SU-DHL-6 (cell line): ENCODE data around the gene TMEM131L.
"Not testable (repeated sequence)": the region's sequence is repeated elsewhere in the genome, so short reads cannot be mapped to it uniquely, and the experiment has no call there.

ENCODE experiments used
- H2AFZ ChIP-seq: fragments of 200-600 bp; sonication (generic); 2 replicates; pipeline ENCODE4 v1.6.1; 2014; ENCODE audit warnings: low read depth, mild to moderate bottlenecking, moderate library complexity, mixed read lengths, antibody characterized with exemption, low read length; ENCODE audit not compliant: severe bottlenecking
- H3F3A ChIP-seq: fragments of 200-600 bp; shearing (Covaris generic); 2 replicates; pipeline ENCODE4 v1.6.0; 2016; ENCODE audit warnings: antibody characterized with exemption, mild to moderate bottlenecking; ENCODE audit not compliant: insufficient read depth
- H3K27ac ChIP-seq: fragments of 200-600 bp; sonication (generic); 2 replicates; pipeline ENCODE4 v1.5.1; 2016; ENCODE audit warnings: low read depth, mild to moderate bottlenecking, low read length, moderate library complexity, mixed read lengths
- H3K27me3 ChIP-seq: fragments of 200-600 bp; sonication (generic), shearing (Covaris generic); 2 replicates; pipeline ENCODE4 v1.6.0; 2014; ENCODE audit warnings: mild to moderate bottlenecking, low read length
- H3K36me3 ChIP-seq: fragments of 200-600 bp; sonication (generic); 2 replicates; pipeline ENCODE4 v1.6.1; 2014; ENCODE audit warnings: mild to moderate bottlenecking, low read length, mixed read lengths
- H3K4me2 ChIP-seq: fragments of 300-600, 200-600 bp; shearing (Covaris generic), sonication (generic); 2 replicates; pipeline ENCODE4 v1.6.0; 2014; ENCODE audit warnings: low read length, low read depth, mild to moderate bottlenecking; ENCODE audit not compliant: poor library complexity, severe bottlenecking
- H3K4me3 ChIP-seq: fragments of 200-600 bp; sonication (generic); 2 replicates; pipeline ENCODE4 v1.5.1; 2014; ENCODE audit warnings: antibody characterized with exemption, low read length, mild to moderate bottlenecking, mixed read lengths; ENCODE audit not compliant: insufficient read depth, poor library complexity, severe bottlenecking
- H3K79me2 ChIP-seq: fragments of 200-600 bp; sonication (generic); 2 replicates; pipeline ENCODE4 v1.6.1; 2014; ENCODE audit warnings: mild to moderate bottlenecking, low read length, moderate library complexity; ENCODE audit not compliant: insufficient read depth
- H3K9ac ChIP-seq: fragments of 200-600 bp; sonication (generic); 2 replicates; pipeline ENCODE4 v1.7.0; 2014; ENCODE audit warnings: mild to moderate bottlenecking, low read length
- H3K9me2 ChIP-seq: fragments of 200-600 bp; sonication (generic); replicated peaks from 2 replicates; pipeline ENCODE4 v1.6.1; 2014; ENCODE audit warnings: low read length; ENCODE audit not compliant: insufficient read depth
- H3K9me3 ChIP-seq: fragments of 200-600 bp; sonication (generic); 2 replicates; pipeline ENCODE4 v1.6.1; 2014; ENCODE audit warnings: low read length, mixed read lengths; ENCODE audit not compliant: insufficient read depth
- H4K20me1 ChIP-seq: fragments of 200-600 bp; sonication (generic); 2 replicates; pipeline ENCODE4 v1.6.1; 2014; ENCODE audit warnings: low read depth, mild to moderate bottlenecking, antibody characterized with exemption, low read length, moderate library complexity, mixed read lengths
- CTCF ChIP-seq: fragments of 200-600 bp; sonication (generic); IDR thresholded peaks from one replicate; pipeline ENCODE4 v1.5.1; 2017; ENCODE audit warnings: antibody characterized with exemption, mild to moderate bottlenecking, low read length, moderate library complexity; ENCODE audit not compliant: insufficient read depth, poor library complexity, severe bottlenecking
- EZH2phosphoT487 ChIP-seq: fragments of 200-600 bp; sonication (generic), shearing (Covaris generic); conservative IDR thresholded peaks from 2 replicates; pipeline ENCODE4 v1.6.1; 2018; ENCODE audit warnings: mild to moderate bottlenecking, antibody characterized with exemption, low read length, moderate library complexity, mixed read lengths

The TMEM131L gene

DNA sequence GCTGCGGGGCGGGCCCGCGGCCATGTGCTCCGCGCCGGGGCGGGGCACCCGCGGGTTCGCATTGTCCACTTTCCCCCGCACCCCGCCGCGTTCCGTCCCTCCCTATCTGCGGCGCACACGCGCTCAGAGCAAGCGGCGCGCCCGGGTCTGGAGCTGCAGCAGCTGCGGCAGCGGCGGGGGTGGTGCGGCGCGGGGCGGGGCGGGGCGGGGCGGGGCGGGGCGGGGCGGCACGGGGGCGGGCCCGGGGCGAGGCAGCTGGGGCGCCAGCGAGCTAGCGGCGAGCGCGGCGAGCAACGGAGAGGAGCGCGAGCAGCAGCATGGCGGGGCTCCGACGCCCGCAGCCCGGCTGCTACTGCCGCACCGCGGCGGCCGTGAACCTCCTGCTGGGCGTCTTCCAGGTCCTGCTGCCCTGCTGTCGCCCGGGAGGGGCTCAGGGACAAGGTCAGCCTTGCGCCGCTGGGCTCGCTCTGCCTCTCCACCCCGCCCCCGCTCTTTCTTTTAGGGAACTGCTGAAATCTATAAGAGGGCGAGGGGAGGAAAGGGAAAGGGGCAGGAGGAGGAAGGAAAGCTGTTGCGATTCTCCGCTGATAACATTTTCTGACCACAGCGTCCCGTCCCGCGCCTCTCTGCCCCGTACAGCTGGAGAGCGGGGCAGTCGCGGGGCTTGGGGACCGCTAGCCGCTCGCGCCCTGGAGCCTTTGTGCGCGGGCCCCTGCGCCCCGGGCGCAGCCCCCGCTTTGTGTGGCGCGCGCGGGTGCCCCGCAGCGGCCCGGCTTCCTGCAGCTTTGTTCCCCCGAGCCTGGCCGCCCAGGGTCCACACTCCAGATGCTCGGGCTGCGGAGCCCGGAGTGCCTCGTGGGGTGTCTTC is at the start of gene TMEM131L:
TMEM131L (plus strand) TSS at position 280 of the 868 bp plus-strand sequence; CDS start at position 318, 38 bp downstream.
- Histone ChIP-seq H3K27me3 (no peaks in the 10 kb centered on the region), H2AFZ (peak within 1 kb of the TSS; percentile 72), H3K4me2 (peak within 1 kb of the TSS; percentile 88), H3K27ac (peak within 1 kb of the TSS; percentile 95), H3K9me2 (no peaks in the 10 kb centered on the region), H3F3A (peaks cover 59% of the 10 kb centered on the region), H3K9me3 (no peaks in the 10 kb centered on the region), H3K79me2 (peaks cover 48% of the 10 kb centered on the region), H3K9ac (peak within 1 kb of the TSS; percentile 98), H3K4me3 (peak within 1 kb of the TSS; percentile 87), H3K36me3 (peaks cover 25% of the 10 kb centered on the region; the same call in 1 of the 2 replicates), H4K20me1 (peaks cover 28% of the 10 kb centered on the region)
- TF ChIP-seq CTCF (no peak), EZH2phosphoT487 (no peak)

- H4K20me1 ChIP-seq, H3K79me2 ChIP-seq, H3K27me3 ChIP-seq, H3K9me2 ChIP-seq, H3K36me3 ChIP-seq, H3K9me3 ChIP-seq, H3K9ac ChIP-seq, H2AFZ ChIP-seq, H3K4me3 ChIP-seq: not testable (repeated sequence)
- H3K27ac ChIP-seq, result peak overlapping the region; percentile 83
- H3K4me2 ChIP-seq, result peak overlapping the region; percentile 21
- peaks cover 68% of the 10 kb centered on the region for H3F3A ChIP-seq
Observed at GRCh38 chr4:153416456-153416855, 49.7 kb upstream of the TMEM131L start.

- H4K20me1 ChIP-seq, result no peaks in the 10 kb centered on the region
Observed at GRCh38 chr4:153418121-153418520, 48.0 kb upstream of the TMEM131L start.

More at GRCh38 chr4:153418121-153418520, 48.0 kb upstream of the TMEM131L start:
- Histone ChIP-seq H3K4me3 (peak overlapping the region; percentile 52), H3K9me3 (no peaks in the 10 kb centered on the region), H3K4me2 (peak overlapping the region; percentile 92), H3K27ac (peak overlapping the region; percentile 90), H3K9ac (peak overlapping the region; percentile 63), H3K27me3 (no peaks in the 10 kb centered on the region), H3F3A (peaks cover 72% of the 10 kb centered on the region), H3K79me2 (peaks cover 4% of the 10 kb centered on the region; the same call in 1 of the 2 replicates), H3K36me3 (0 out of 2 replicates have a peak, but pooled peaks cover 4% of the 10 kb centered on the region), H2AFZ (no peak overlapping the region), H3K9me2 (no peaks in the 10 kb centered on the region)
- no peak for TF ChIP-seq CTCF
- TF ChIP-seq EZH2phosphoT487, result no peak
